ENCODE measurements around the gene PSMD11. TPM values are rescaled to one million over a fixed set of nuclear protein-coding genes. Genes with fewer than 3 reads are reported as not detected.

Gene PSMD11
- total RNA-seq, 2 donors from 2014 or later = 164 to 168 TPM

- DNase-seq = no peak
- no peak overlapping the region for H3K9ac ChIP-seq (ENCODE audit: extremely low read depth, low read length, poor library complexity, severe bottlenecking)
- H3K27ac Mint-ChIP-seq = no peak overlapping the region
- H3K9me3 Mint-ChIP-seq = no peaks in the 10 kb centered on the region
- no peaks in the 10 kb centered on the region for H3K27me3 Mint-ChIP-seq (ENCODE audit: insufficient read depth)
- no peak overlapping the region for H3K4me3 ChIP-seq (ENCODE audit: low read length)
- no peaks in the 10 kb centered on the region for H3K4me1 ChIP-seq (ENCODE audit: control insufficient read depth, insufficient read depth, low read length)
- H3K27me3 ChIP-seq (ENCODE audit: control insufficient read depth, insufficient read depth, low read length, poor library complexity, severe bottlenecking) = no peaks in the 10 kb centered on the region
- no peak overlapping the region for H3K27ac ChIP-seq (ENCODE audit: low read depth, low read length)
- H3K36me3 Mint-ChIP-seq (ENCODE audit: low read depth) = peaks cover 82% of the 10 kb centered on the region
- TF ChIP-seq, protein P1, sequence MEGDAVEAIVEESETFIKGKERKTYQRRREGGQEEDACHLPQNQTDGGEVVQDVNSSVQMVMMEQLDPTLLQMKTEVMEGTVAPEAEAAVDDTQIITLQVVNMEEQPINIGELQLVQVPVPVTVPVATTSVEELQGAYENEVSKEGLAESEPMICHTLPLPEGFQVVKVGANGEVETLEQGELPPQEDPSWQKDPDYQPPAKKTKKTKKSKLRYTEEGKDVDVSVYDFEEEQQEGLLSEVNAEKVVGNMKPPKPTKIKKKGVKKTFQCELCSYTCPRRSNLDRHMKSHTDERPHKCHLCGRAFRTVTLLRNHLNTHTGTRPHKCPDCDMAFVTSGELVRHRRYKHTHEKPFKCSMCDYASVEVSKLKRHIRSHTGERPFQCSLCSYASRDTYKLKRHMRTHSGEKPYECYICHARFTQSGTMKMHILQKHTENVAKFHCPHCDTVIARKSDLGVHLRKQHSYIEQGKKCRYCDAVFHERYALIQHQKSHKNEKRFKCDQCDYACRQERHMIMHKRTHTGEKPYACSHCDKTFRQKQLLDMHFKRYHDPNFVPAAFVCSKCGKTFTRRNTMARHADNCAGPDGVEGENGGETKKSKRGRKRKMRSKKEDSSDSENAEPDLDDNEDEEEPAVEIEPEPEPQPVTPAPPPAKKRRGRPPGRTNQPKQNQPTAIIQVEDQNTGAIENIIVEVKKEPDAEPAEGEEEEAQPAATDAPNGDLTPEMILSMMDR (conservative IDR thresholded peaks at IDR 0.05) = no peak
- H3K9me3 ChIP-seq (ENCODE audit: control insufficient read depth, low read length) = no peaks in the 10 kb centered on the region
- H3K4me3 Mint-ChIP-seq = no peak overlapping the region
- H3K36me3 ChIP-seq (ENCODE audit: control insufficient read depth, insufficient read depth, low read length) = peaks cover 93% of the 10 kb centered on the region
- 100% methylated on average over 1 of the region's 1 CpG for WGBS, 2 experiments (ENCODE audit: insufficient coverage in 1 of 2, insufficient read length in 1 of 2)
- H3K4me1 Mint-ChIP-seq = peaks cover 2% of the 10 kb centered on the region
Observed at GRCh38 chr17:32464374-32464773, 20.1 kb downstream of the PSMD11 start.

GRCh38 chr17:32467949-32468348 lies 23.6 kb downstream of the PSMD11 start:
- Histone ChIP-seq H3K9me3 (ENCODE audit: control insufficient read depth, low read length) (no peaks in the 10 kb centered on the region), H3K27ac (ENCODE audit: low read depth, low read length) (no peak overlapping the region), H3K9ac (ENCODE audit: extremely low read depth, low read length, poor library complexity, severe bottlenecking) (no peak overlapping the region), H3K4me3 (ENCODE audit: low read length) (no peak overlapping the region), H3K4me1 (ENCODE audit: control insufficient read depth, insufficient read depth, low read length) (no peaks in the 10 kb centered on the region), H3K36me3 (ENCODE audit: control insufficient read depth, insufficient read depth, low read length) (peaks cover 88% of the 10 kb centered on the region), H3K27me3 (ENCODE audit: control insufficient read depth, insufficient read depth, low read length, poor library complexity, severe bottlenecking) (no peaks in the 10 kb centered on the region)
- Mint-ChIP-seq H3K4me1 (no peaks in the 10 kb centered on the region), H3K27ac (no peak overlapping the region), H3K27me3 (ENCODE audit: insufficient read depth) (no peaks in the 10 kb centered on the region), H3K36me3 (ENCODE audit: low read depth) (peaks cover 81% of the 10 kb centered on the region), H3K4me3 (no peak overlapping the region), H3K9me3 (no peaks in the 10 kb centered on the region)
- no peak for DNase-seq
- WGBS, 2 experiments (ENCODE audit: insufficient coverage in 1 of 2, insufficient read length in 1 of 2) = 94% methylated on average over 2 of the region's 7 CpGs; no CpG with 5 or more reads in 1 of the 2 experiments
- TF ChIP-seq, protein P1 (conservative IDR thresholded peaks at IDR 0.05) = no peak

DNA sequence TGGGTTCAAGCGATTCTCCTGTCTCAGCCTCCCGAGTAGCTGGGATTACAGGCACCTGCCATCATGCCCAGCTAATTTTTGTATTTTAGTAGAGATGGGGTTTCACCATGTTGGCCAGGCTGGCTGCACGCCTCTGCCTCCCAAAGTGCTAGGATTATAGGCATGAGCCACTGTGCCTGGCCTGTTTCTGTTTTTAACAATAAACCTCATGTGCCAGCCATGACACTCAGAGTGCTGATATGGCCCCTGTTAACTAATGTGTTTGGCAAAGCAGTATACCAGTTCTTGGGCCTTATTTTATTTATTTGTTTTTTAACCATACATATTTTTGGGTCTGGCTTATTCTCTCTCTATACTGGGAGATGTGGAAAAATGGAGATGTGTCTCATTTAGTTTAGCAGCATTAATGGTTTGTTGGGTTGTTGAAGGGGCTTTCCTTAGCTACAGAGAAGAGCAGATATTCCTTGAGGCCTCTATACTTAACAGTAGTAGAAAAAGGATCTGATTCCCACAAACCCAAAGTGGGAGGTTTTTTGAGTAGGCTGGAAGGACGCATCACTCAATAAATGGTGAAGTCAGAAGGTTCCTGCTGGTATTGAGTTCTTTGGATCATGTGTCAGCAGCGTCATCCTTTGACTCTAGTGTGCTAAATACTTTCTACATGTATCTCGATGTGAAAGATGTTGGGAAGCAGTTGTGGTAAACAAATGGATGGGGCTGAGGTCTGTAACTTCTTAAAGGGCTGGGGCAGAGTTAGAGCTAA lies 26.3 kb downstream of the PSMD11 start:
- DNase-seq = peak; percentile 25

More for the DNA sequence above, 26.3 kb downstream of the PSMD11 start:
- Mint-ChIP-seq H3K27ac (no peak overlapping the region), H3K4me3 (no peak overlapping the region), H3K27me3 (ENCODE audit: insufficient read depth) (no peaks in the 10 kb centered on the region), H3K36me3 (ENCODE audit: low read depth) (peaks cover 85% of the 10 kb centered on the region), H3K4me1 (no peaks in the 10 kb centered on the region), H3K9me3 (no peaks in the 10 kb centered on the region)
- Histone ChIP-seq H3K4me1 (ENCODE audit: control insufficient read depth, insufficient read depth, low read length) (no peaks in the 10 kb centered on the region), H3K36me3 (ENCODE audit: control insufficient read depth, insufficient read depth, low read length) (peaks cover 91% of the 10 kb centered on the region), H3K9me3 (ENCODE audit: control insufficient read depth, low read length) (no peaks in the 10 kb centered on the region), H3K27ac (ENCODE audit: low read depth, low read length) (no peak overlapping the region), H3K27me3 (ENCODE audit: control insufficient read depth, insufficient read depth, low read length, poor library complexity, severe bottlenecking) (no peaks in the 10 kb centered on the region), H3K9ac (ENCODE audit: extremely low read depth, low read length, poor library complexity, severe bottlenecking) (no peak overlapping the region), H3K4me3 (ENCODE audit: low read length) (no peak overlapping the region)
- TF ChIP-seq, protein P1 (conservative IDR thresholded peaks at IDR 0.05) = no peak
- 86 to 96% methylated on average over 2 to 6 of the region's 6 CpGs for WGBS, 2 experiments (ENCODE audit: insufficient coverage in 1 of 2, insufficient read length in 1 of 2)

Measured in endodermal cell (in vitro differentiated cells).